PC-9 (cell line): ENCODE results near the gene ZNF487.

Experiments used
- EZH2 ChIP-seq: fragments of 200-600 bp; sonication (generic); IDR thresholded peaks from 2 replicates; pipeline ENCODE4 v1.8.0; 2017; ENCODE audit warnings: antibody characterized with exemption, low read depth
- TF ChIP-seq, protein P1 (sequence below): fragments of 200-600 bp; sonication (generic); conservative IDR thresholded peaks from 2 replicates; pipeline ENCODE4 v1.6.1; 2017; ENCODE audit warnings: mixed run types, antibody characterized with exemption, mild to moderate bottlenecking, moderate library complexity

DNA sequence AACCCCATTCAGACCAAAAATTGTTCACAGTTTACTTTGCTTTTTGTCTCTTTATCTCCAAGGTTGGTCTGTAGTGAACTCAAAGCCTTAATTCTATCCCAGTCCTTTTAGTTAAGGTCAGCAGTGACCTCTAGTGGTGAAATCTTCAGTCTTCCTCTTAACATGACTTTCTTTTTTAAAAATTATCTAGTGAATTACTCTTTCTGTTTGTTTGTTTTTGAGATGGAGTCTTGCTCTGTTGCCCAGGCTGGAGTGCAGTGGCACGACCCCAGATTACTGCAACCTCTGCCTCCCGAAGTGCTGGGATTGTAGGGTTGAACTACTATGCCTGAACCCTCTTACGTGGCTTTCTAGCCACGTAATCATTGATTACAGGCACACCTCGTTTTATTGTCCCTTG is 25.0 kb downstream of the ZNF487 start:
- TF ChIP-seq, protein P1, sequence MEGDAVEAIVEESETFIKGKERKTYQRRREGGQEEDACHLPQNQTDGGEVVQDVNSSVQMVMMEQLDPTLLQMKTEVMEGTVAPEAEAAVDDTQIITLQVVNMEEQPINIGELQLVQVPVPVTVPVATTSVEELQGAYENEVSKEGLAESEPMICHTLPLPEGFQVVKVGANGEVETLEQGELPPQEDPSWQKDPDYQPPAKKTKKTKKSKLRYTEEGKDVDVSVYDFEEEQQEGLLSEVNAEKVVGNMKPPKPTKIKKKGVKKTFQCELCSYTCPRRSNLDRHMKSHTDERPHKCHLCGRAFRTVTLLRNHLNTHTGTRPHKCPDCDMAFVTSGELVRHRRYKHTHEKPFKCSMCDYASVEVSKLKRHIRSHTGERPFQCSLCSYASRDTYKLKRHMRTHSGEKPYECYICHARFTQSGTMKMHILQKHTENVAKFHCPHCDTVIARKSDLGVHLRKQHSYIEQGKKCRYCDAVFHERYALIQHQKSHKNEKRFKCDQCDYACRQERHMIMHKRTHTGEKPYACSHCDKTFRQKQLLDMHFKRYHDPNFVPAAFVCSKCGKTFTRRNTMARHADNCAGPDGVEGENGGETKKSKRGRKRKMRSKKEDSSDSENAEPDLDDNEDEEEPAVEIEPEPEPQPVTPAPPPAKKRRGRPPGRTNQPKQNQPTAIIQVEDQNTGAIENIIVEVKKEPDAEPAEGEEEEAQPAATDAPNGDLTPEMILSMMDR = peak; percentile 89
- no peak for TF ChIP-seq EZH2
